Measurements from ENCODE around the gene DDX41.

DNA sequence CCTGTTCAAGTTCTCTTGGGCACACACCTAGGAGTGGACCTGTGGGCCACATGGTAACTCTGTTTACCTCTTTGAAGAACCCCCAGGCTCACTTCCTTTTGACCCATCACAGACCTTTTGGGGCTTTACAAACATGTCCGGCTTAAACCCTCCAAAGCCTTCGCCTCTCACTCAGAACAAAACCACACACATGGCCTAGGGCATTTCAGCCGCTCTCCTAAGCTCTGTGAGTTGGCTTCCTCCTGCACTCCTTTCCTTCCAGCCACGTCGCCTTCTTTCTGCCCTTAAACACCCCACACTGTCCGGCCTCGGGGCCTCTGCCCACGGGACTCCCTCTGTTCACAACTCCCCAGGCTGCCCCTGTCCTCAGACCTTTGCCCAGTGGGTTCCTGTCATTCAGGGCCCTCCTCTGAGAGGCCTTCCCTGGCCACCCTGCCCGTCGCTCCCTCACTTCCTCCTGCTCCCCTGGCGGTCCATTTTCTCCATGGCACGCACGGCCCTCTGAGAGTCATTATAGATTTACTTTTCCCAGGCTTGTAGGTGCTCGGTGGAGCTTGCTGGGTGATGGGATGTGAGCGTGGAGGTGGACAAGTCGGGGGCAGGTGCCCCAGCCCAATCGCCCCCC is 9.1 kb downstream of the DDX41 start:
- TF ChIP-seq, protein P1, sequence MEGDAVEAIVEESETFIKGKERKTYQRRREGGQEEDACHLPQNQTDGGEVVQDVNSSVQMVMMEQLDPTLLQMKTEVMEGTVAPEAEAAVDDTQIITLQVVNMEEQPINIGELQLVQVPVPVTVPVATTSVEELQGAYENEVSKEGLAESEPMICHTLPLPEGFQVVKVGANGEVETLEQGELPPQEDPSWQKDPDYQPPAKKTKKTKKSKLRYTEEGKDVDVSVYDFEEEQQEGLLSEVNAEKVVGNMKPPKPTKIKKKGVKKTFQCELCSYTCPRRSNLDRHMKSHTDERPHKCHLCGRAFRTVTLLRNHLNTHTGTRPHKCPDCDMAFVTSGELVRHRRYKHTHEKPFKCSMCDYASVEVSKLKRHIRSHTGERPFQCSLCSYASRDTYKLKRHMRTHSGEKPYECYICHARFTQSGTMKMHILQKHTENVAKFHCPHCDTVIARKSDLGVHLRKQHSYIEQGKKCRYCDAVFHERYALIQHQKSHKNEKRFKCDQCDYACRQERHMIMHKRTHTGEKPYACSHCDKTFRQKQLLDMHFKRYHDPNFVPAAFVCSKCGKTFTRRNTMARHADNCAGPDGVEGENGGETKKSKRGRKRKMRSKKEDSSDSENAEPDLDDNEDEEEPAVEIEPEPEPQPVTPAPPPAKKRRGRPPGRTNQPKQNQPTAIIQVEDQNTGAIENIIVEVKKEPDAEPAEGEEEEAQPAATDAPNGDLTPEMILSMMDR (conservative IDR thresholded peaks at IDR 0.05 in 1 of 2, IDR thresholded peaks at IDR 0.05 in 1 of 2; ENCODE audit: low read depth in 1 of 2, low read length in 2 of 2): no peak
- TF ChIP-seq EZH2 (IDR thresholded peaks at IDR 0.05; ENCODE audit: low read length, missing control alignments): no peak

Measured in fibroblast of lung (primary cell).